Right ventricle myocardium superior (tissue), 1 donor: ENCODE data around the gene ANO1. TPM values are rescaled to one million over a fixed set of nuclear protein-coding genes. Genes with fewer than 3 reads are reported as not detected.

Experiments
- ATAC-seq: fragments of 200-7000 bp; cut with Tn5 transposase; one replicate; pipeline ENCODE4 v1.9.1; 2020; ENCODE audit warnings: mild to moderate bottlenecking; ENCODE audit not compliant: poor library complexity
- DNase-seq: peaks from one replicate; pipeline ENCODE4 v3.0.0-alpha.2; 2020
- intact Hi-C: fragments of 100-400 bp; cut with DNase I; formaldehyde crosslinking; loops from one replicate; pipeline ENCODE4 v1.11.2; 2022
- total RNA-seq: library from RNA; stranded (reverse); fragmentation: NEBNext Ultra II Directional; extraction: Animal tissue kit (Norgen Biotek cat#: 25700); gene quantifications from one replicate; pipeline ENCODE4 v1.2.1, GENCODE V29; 2021
- donor health status: DM: no; HTN: yes; CAD: no; lungs with severe emphysema.

ANO1 gene
- total RNA-seq, 1 donor from 2014 or later, result 6.2 TPM

GRCh38 chr11:70068345-70068744, 9.8 kb upstream of the ANO1 start:
- no peak for ATAC-seq
- intact Hi-C loops, result no loop called here

GRCh38 chr11:70068950-70069349, 9.2 kb upstream of the ANO1 start:
- intact Hi-C loops, result no loop called here
- DNase-seq (no peak), ATAC-seq (no peak)

More at GRCh38 chr11:70068345-70068744, 9.8 kb upstream of the ANO1 start:
- DNase-seq, result no peak

- intact Hi-C loops, result loop anchor here (10.0 kb wide), 1 partner anchor 146 kb away; no protein-coding TSS in a partner anchor
- ATAC-seq (no peak), DNase-seq (no peak)
Observed at GRCh38 chr11:70070706-70071105, 7.4 kb upstream of the ANO1 start.

- intact Hi-C loops, result loop anchor here (10.0 kb wide), 1 partner anchor 147 kb away; no protein-coding TSS in a partner anchor
Observed at GRCh38 chr11:70071996-70072395, 6.1 kb upstream of the ANO1 start.

GRCh38 chr11:70072461-70072860, 5.7 kb upstream of the ANO1 start:
- no peak for DNase-seq
- ATAC-seq, result no peak
- intact Hi-C loops, result loop anchor here (10.0 kb wide), 1 partner anchor 148 kb away; no protein-coding TSS in a partner anchor

More at GRCh38 chr11:70071996-70072395, 6.1 kb upstream of the ANO1 start:
- ATAC-seq, result no peak
- DNase-seq, result no peak

- intact Hi-C loops, result loop anchor here (10.0 kb wide), 1 partner anchor 148 kb away; no protein-coding TSS in a partner anchor
- no peak for DNase-seq
- no peak for ATAC-seq
Observed at GRCh38 chr11:70072861-70073755, 5.0 kb upstream of the ANO1 start.

GRCh38 chr11:70073871-70074371, 4.2 kb upstream of the ANO1 start:
- no peak for ATAC-seq
- intact Hi-C loops, result loop anchor here (10.0 kb wide), 1 partner anchor 149 kb away; no protein-coding TSS in a partner anchor
- DNase-seq, result no peak

- intact Hi-C loops, result loop anchor here (10.0 kb wide), 1 partner anchor 150 kb away; no protein-coding TSS in a partner anchor
- DNase-seq (no peak), ATAC-seq (no peak)
Observed at GRCh38 chr11:70074746-70075145, 3.4 kb upstream of the ANO1 start.

GRCh38 chr11:70075836-70076235, 2.3 kb upstream of the ANO1 start:
- DNase-seq (no peak), ATAC-seq (no peak)
- intact Hi-C loops, result loop anchor here (10.0 kb wide), 1 partner anchor 151 kb away; no protein-coding TSS in a partner anchor

- ATAC-seq (peak; percentile 36), DNase-seq (no peak)
- intact Hi-C loops, result loop anchor here (10.0 kb wide), 1 partner anchor 152 kb away; no protein-coding TSS in a partner anchor
Observed at GRCh38 chr11:70076461-70076931, 1.6 kb upstream of the ANO1 start.

- intact Hi-C loops, result loop anchor here (10.0 kb wide), 1 partner anchor 153 kb away; no protein-coding TSS in a partner anchor
- DNase-seq, result no peak
- no peak for ATAC-seq
Observed at GRCh38 chr11:70077411-70078094, 564 bp upstream of the ANO1 start.

- DNase-seq, result no peak
- intact Hi-C loops, result loop anchor here (10.0 kb wide), 1 partner anchor 154 kb away; no protein-coding TSS in a partner anchor
- no peak for ATAC-seq
Observed at GRCh38 chr11:70078781-70079616, 882 bp downstream of the ANO1 start.

GRCh38 chr11:70079691-70080090, 1.6 kb downstream of the ANO1 start:
- DNase-seq (no peak), ATAC-seq (no peak)
- intact Hi-C loops, result loop anchor here (10.0 kb wide), 1 partner anchor 155 kb away; no protein-coding TSS in a partner anchor

- DNase-seq (no peak), ATAC-seq (no peak)
- intact Hi-C loops, result no loop called here
Observed at GRCh38 chr11:70080763-70081162, 2.6 kb downstream of the ANO1 start.

- no peak for DNase-seq
- no peak for ATAC-seq
- intact Hi-C loops, result no loop called here
Observed at GRCh38 chr11:70082829-70083228, 4.7 kb downstream of the ANO1 start.

GRCh38 chr11:70084046-70084984, 6.2 kb downstream of the ANO1 start:
- DNase-seq (no peak), ATAC-seq (no peak)
- intact Hi-C loops, result no loop called here
